H1 (cell line): Measurements from ENCODE around the gene ACSL6. TPM values are rescaled to one million over a fixed set of nuclear protein-coding genes. Genes with fewer than 3 reads are reported as not detected.

Experiments used
- CTCF ChIA-PET: fragments of 300-600 bp; sonication (Branson Sonifier 250); formaldehyde crosslinking; loops from one replicate; lab custom pipeline; 2021; ENCODE audit not compliant: partially characterized antibody; lab: Charles Lee
- POLR2A ChIA-PET: fragments of 300-600 bp; sonication (Branson Sonifier 250); formaldehyde crosslinking; loops from one replicate; lab custom pipeline; 2021; ENCODE audit warnings: inconsistent platforms; ENCODE audit not compliant: partially characterized antibody; lab: Charles Lee
- DNase-seq, 2 experiments: peaks; one replicate each; pipeline versions ENCODE4 v3.0.0 to v3.0.0-alpha.2; 2010 to 2022; ENCODE audit warnings: low spot score in 2 of 2, low read depth in 1 of 2, mixed read lengths in 1 of 2
- FAIRE-seq: peaks from 2 replicates; lab custom pipeline; 2011; peaks lifted over from hg19 to GRCh38; lab: Jason Lieb, UNC
- H2AFZ ChIP-seq: 2 replicates; pipeline ENCODE4 v1.8.1; 2012; ENCODE audit warnings: low read length, inconsistent platforms
- H2AK5ac ChIP-seq: 2 replicates; pipeline ENCODE4 v1.6.1; 2013; ENCODE audit warnings: low read depth, low read length
- H2BK120ac ChIP-seq: replicated peaks from 2 replicates; pipeline ENCODE3; 2013; ENCODE audit warnings: low read depth, low read length, inconsistent platforms
- H2BK12ac ChIP-seq: 2 replicates; pipeline ENCODE4 v1.6.1; 2013; ENCODE audit warnings: low read depth, low read length
- H2BK15ac ChIP-seq: 2 replicates; pipeline ENCODE4 v1.6.1; 2013; ENCODE audit warnings: low read length
- H2BK20ac ChIP-seq: 2 replicates; pipeline ENCODE4 v1.6.1; 2013; ENCODE audit warnings: low read length
- H2BK5ac ChIP-seq: 2 replicates; pipeline ENCODE4 v1.6.1; 2013; ENCODE audit warnings: low read depth, low read length
- H3K14ac ChIP-seq: 2 replicates; pipeline ENCODE4 v1.6.1; 2013; ENCODE audit warnings: inconsistent platforms; ENCODE audit not compliant: insufficient read length
- H3K18ac ChIP-seq: 2 replicates; pipeline ENCODE4 v1.6.1; 2013; ENCODE audit warnings: low read length; ENCODE audit errors: extremely low read depth
- H3K23ac ChIP-seq: 2 replicates; pipeline ENCODE4 v1.6.1; 2013; ENCODE audit warnings: inconsistent platforms; ENCODE audit not compliant: insufficient read length
- H3K23me2 ChIP-seq: 2 replicates; pipeline ENCODE4 v1.6.1; 2013; ENCODE audit warnings: low read depth, low read length
- H3K27ac ChIP-seq: 2 replicates; pipeline ENCODE4 v1.6.1; 2011; ENCODE audit warnings: low read depth, low read length, inconsistent platforms
- H3K27me3 ChIP-seq, 4 experiments: replicated peaks in 1 of 4; 1 replicate in 1 of 4; 2 replicates in 3 of 4; pipeline versions ENCODE4 v1.6.1 to v1.8.1; 2011 to 2013; ENCODE audit warnings: low read length in 3 of 4, mild to moderate bottlenecking in 3 of 4, inconsistent platforms in 2 of 4, mixed read lengths in 2 of 4, moderate library complexity in 1 of 4; ENCODE audit not compliant: control insufficient read depth in 3 of 4, insufficient read depth in 3 of 4; ENCODE audit errors: extremely low read depth in 1 of 4
- H3K36me3 ChIP-seq, 4 experiments: 2 replicates each; pipeline versions ENCODE4 v1.6.1 to v1.8.1; 2011 to 2013; ENCODE audit warnings: mild to moderate bottlenecking in 4 of 4, low read length in 3 of 4, moderate library complexity in 2 of 4, control low read depth in 1 of 4, inconsistent platforms in 1 of 4; ENCODE audit not compliant: insufficient read depth in 4 of 4, control insufficient read depth in 2 of 4
- H3K4ac ChIP-seq: replicated peaks from 2 replicates; pipeline ENCODE3; 2013; ENCODE audit warnings: low read length, low read depth, mixed read lengths, inconsistent platforms; ENCODE audit not compliant: insufficient read length
- H3K4me1 ChIP-seq, 4 experiments: replicated peaks in 1 of 4; 1 replicate in 1 of 4; 2 replicates in 3 of 4; pipeline versions ENCODE4 v1.6.1 to v1.8.1; 2011 to 2013; ENCODE audit warnings: low read length in 3 of 4, inconsistent platforms in 2 of 4, mixed read lengths in 1 of 4; ENCODE audit not compliant: insufficient read depth in 4 of 4, control insufficient read depth in 3 of 4
- H3K4me2 ChIP-seq, 2 experiments: 2 replicates each; pipeline versions ENCODE4 v1.6.1 to v1.8.1; 2011 to 2013; ENCODE audit warnings: low read depth in 2 of 2, low read length in 2 of 2, control low read depth in 1 of 2, inconsistent platforms in 1 of 2, mild to moderate bottlenecking in 1 of 2; ENCODE audit not compliant: insufficient read depth in 1 of 2
- H3K4me3 ChIP-seq, 4 experiments: fragments of 200-600, 300-600 bp in 1 of 4; sonication (generic), shearing (Covaris generic), sonication (Bioruptor Twin) in 1 of 4; 2 replicates each; pipeline versions ENCODE4 v1.5.1 to v1.8.1; 2011 to 2016; ENCODE audit warnings: low read length in 4 of 4, low read depth in 3 of 4, control low read depth in 2 of 4, inconsistent platforms in 2 of 4, mild to moderate bottlenecking in 2 of 4, mixed read lengths in 1 of 4, moderate library complexity in 1 of 4; ENCODE audit not compliant: insufficient read depth in 2 of 4; ENCODE audit errors: extremely low read depth in 1 of 4
- H3K56ac ChIP-seq: replicated peaks from 2 replicates; pipeline ENCODE3; 2013; ENCODE audit warnings: low read depth, mild to moderate bottlenecking, mixed read lengths, low read length, inconsistent platforms; ENCODE audit not compliant: insufficient read length
- H3K79me1 ChIP-seq: 2 replicates; pipeline ENCODE4 v1.6.1; 2013; ENCODE audit warnings: low read depth, low read length, control low read depth
- H3K79me2 ChIP-seq, 2 experiments: 2 replicates each; pipeline versions ENCODE4 v1.6.1 to v1.8.1; 2012 to 2013; ENCODE audit warnings: low read length in 2 of 2, mild to moderate bottlenecking in 2 of 2, inconsistent platforms in 1 of 2; ENCODE audit not compliant: insufficient read depth in 2 of 2, control insufficient read depth in 1 of 2
- H3K9ac ChIP-seq, 4 experiments: replicated peaks in 1 of 4; 1 replicate in 1 of 4; 2 replicates in 3 of 4; pipeline versions ENCODE4 v1.6.1 to v1.8.1; 2011 to 2013; ENCODE audit warnings: low read depth in 3 of 4, low read length in 3 of 4, control low read depth in 2 of 4, mild to moderate bottlenecking in 2 of 4, moderate library complexity in 2 of 4, inconsistent platforms in 1 of 4; ENCODE audit errors: extremely low read depth in 1 of 4
- H3K9me3 ChIP-seq, 2 experiments: 2 replicates each; pipeline versions ENCODE4 v1.6.1 to v1.8.1; 2012 to 2013; ENCODE audit warnings: mild to moderate bottlenecking in 2 of 2, moderate library complexity in 2 of 2, control low read depth in 1 of 2, inconsistent platforms in 1 of 2, low read depth in 1 of 2, low read length in 1 of 2, mixed read lengths in 1 of 2; ENCODE audit not compliant: insufficient read depth in 2 of 2
- H4K20me1 ChIP-seq, 2 experiments: replicated peaks in 1 of 2; 2 replicates each; pipeline versions ENCODE3 to v1.8.1; 2011 to 2013; ENCODE audit warnings: inconsistent platforms in 2 of 2, low read length in 2 of 2, mild to moderate bottlenecking in 1 of 2; ENCODE audit not compliant: insufficient read depth in 2 of 2, control insufficient read depth in 1 of 2
- H4K5ac ChIP-seq: 2 replicates; pipeline ENCODE4 v1.6.1; 2013; ENCODE audit warnings: low read length, low read depth, mixed read lengths, inconsistent platforms; ENCODE audit not compliant: insufficient read length
- H4K8ac ChIP-seq: 2 replicates; pipeline ENCODE4 v1.8.0; 2013; ENCODE audit warnings: mild to moderate bottlenecking, moderate library complexity, low read length, inconsistent platforms; ENCODE audit not compliant: insufficient read depth; ENCODE audit errors: extremely low read depth
- H4K91ac ChIP-seq: replicated peaks from 2 replicates; pipeline ENCODE3; 2013; ENCODE audit warnings: low read length, mixed read lengths, inconsistent platforms; ENCODE audit not compliant: insufficient read length
- CBX8 ChIP-seq: fragments of 300-800, 300-1000 bp; sonication (generic); IDR thresholded peaks from 2 replicates; pipeline ENCODE4 v1.7.1; 2016; ENCODE audit warnings: low read depth, low read length, borderline replicate concordance
- JUND ChIP-seq: IDR thresholded peaks from 2 replicates; pipeline ENCODE4 v1.6.1; 2011; ENCODE audit warnings: mild to moderate bottlenecking, improper control_type of control experiment, low read length
- KDM4A ChIP-seq: IDR thresholded peaks from one replicate; pipeline ENCODE4 v1.7.1; 2012; ENCODE audit warnings: low read depth, mild to moderate bottlenecking, moderate library complexity, low read length, inconsistent platforms; ENCODE audit not compliant: severe bottlenecking
- PHF8 ChIP-seq: fragments of 200-600 bp; sonication (generic); conservative IDR thresholded peaks from 2 replicates; pipeline ENCODE4 v1.7.1; 2012; ENCODE audit warnings: low read depth, mild to moderate bottlenecking, inconsistent platforms, low read length, moderate library complexity
- SP1 ChIP-seq: IDR thresholded peaks from 2 replicates; pipeline ENCODE4 v1.6.1; 2011; ENCODE audit warnings: low read depth, low read length
- USF2 ChIP-seq: IDR thresholded peaks from 2 replicates; pipeline ENCODE4 v1.6.1; 2011; ENCODE audit warnings: low read length, improper control_type of control experiment
- WGBS, 2 experiments: shearing (Covaris generic) in 1 of 2; methylation state at CpG; one replicate each; pipeline versions ENCODE4 v1.1.6 to v1.1.7; 2013 to 2015; ENCODE audit warnings: low lambda C conversion rate in 2 of 2, mixed read lengths in 2 of 2, inconsistent platforms in 1 of 2, low coverage in 1 of 2, missing lambda C conversion rate in 1 of 2; ENCODE audit not compliant: insufficient replicate concordance in 2 of 2, insufficient coverage in 1 of 2, insufficient read length in 1 of 2; ENCODE audit errors: extremely low coverage in 1 of 2, missing lambda C conversion rate in 1 of 2; 5-methylcytosine and 5-hydroxymethylcytosine counted together
- polyA plus RNA-seq, 7 experiments: library from polyadenylated mRNA; depleted of rRNA in 3 of 7; stranded (reverse) in 5 of 7; unstranded in 2 of 7; fragments of >200 nt in 5 of 7; fragments of 200-250 nt in 2 of 7; gene quantifications; 1 replicate in 5 of 7; 2 replicates in 1 of 7; 4 replicates in 1 of 7; pipeline versions ENCODE4 v1.2.1 to v1.2.3, GENCODE V29; 2011 to 2013; ENCODE audit warnings: missing spikeins in 2 of 7, mixed read lengths in 2 of 7
- total RNA-seq: library from RNA; stranded (reverse); fragmentation: NEBNext Ultra II Directional; extraction: Animal tissue kit (Norgen Biotek cat#: 25700); gene quantifications from 2 replicates; pipeline ENCODE4 v1.2.1, GENCODE V29; 2021

ACSL6 gene
- total and polyA plus RNA-seq, 2 of the 8 experiments (the other 6 are each of a cell fraction or from before 2014, with no cell fraction given) = 2.3 to 2.4 TPM

GRCh38 chr5:132005591-132005990 lies 5.9 kb downstream of the ACSL6 start:
- H2AFZ ChIP-seq = no peak overlapping the region
- peaks cover 6 to 32% (median 23%) of the 10 kb centered on the region in 4 experiments for H3K4me1 ChIP-seq
- H3K4ac ChIP-seq = no peak overlapping the region
- H3K9me3 ChIP-seq = no peaks in the 10 kb centered on the region
- no peak overlapping the region for H3K23ac ChIP-seq
- H3K23me2 ChIP-seq = no peaks in the 10 kb centered on the region; the same call in 1 of the 2 replicates
- H3K56ac ChIP-seq = no peak overlapping the region
- 96% methylated on average over 3 of the region's 3 CpGs; no CpG with 5 or more reads in 1 of the 2 experiments for WGBS, 2 experiments
- peaks cover 0 to 10% (median 2%) of the 10 kb centered on the region in 4 experiments; a peak in 3 of 7 replicates for H3K27me3 ChIP-seq
- H3K36me3 ChIP-seq = no peaks in the 10 kb centered on the region
- H3K79me1 ChIP-seq = no peaks in the 10 kb centered on the region
- H2BK20ac ChIP-seq = no peak overlapping the region
- POLR2A ChIA-PET = no interaction called here
- H2BK12ac ChIP-seq = no peak overlapping the region
- H2BK15ac ChIP-seq = no peak overlapping the region
- no peak overlapping the region for H3K14ac ChIP-seq
- H4K20me1 ChIP-seq = no peaks in the 10 kb centered on the region
- no peak overlapping the region for H4K91ac ChIP-seq
- no peak overlapping the region for H3K9ac ChIP-seq
- no peak overlapping the region for H2BK120ac ChIP-seq
- TF ChIP-seq SP1 = no peak
- no peak for TF ChIP-seq CBX8
- no peak for TF ChIP-seq KDM4A
- no peak for TF ChIP-seq JUND
- TF ChIP-seq USF2 = no peak
- no peak for TF ChIP-seq PHF8
- TF ChIP-seq, all 59 proteins: peak for 0
- no peak overlapping the region for H3K27ac ChIP-seq
- no peak overlapping the region for H4K5ac ChIP-seq
- H3K4me3 ChIP-seq = no peak overlapping the region
- H4K8ac ChIP-seq = no peak overlapping the region
- no peak overlapping the region for H2BK5ac ChIP-seq
- H3K18ac ChIP-seq = no peak overlapping the region
- CTCF ChIA-PET = interaction anchor here (1.1 to 7.2 kb wide), 12 partner anchors 9 to 583 kb away, joined by 4 to 157 read pairs (median 12); partner anchors contain the start of genes FNIP1 and IL3
- H2AK5ac ChIP-seq = no peak overlapping the region
- no peak for DNase-seq
- no peak overlapping the region for H3K4me2 ChIP-seq
- H3K79me2 ChIP-seq = no peaks in the 10 kb centered on the region
- no peak for FAIRE-seq
